ENCODE measurements around the gene ATP1A2. TPM values are rescaled to one million over a fixed set of nuclear protein-coding genes. Genes with fewer than 3 reads are reported as not detected.
A peak's percentile ranks its signal among the peaks of the same experiment; 100 is the strongest.

Gene ATP1A2
- total and polyA plus RNA-seq, 2 donors (not counting 3 experiments of a cell fraction or from before 2014, with no cell fraction given), result not detected

DNA sequence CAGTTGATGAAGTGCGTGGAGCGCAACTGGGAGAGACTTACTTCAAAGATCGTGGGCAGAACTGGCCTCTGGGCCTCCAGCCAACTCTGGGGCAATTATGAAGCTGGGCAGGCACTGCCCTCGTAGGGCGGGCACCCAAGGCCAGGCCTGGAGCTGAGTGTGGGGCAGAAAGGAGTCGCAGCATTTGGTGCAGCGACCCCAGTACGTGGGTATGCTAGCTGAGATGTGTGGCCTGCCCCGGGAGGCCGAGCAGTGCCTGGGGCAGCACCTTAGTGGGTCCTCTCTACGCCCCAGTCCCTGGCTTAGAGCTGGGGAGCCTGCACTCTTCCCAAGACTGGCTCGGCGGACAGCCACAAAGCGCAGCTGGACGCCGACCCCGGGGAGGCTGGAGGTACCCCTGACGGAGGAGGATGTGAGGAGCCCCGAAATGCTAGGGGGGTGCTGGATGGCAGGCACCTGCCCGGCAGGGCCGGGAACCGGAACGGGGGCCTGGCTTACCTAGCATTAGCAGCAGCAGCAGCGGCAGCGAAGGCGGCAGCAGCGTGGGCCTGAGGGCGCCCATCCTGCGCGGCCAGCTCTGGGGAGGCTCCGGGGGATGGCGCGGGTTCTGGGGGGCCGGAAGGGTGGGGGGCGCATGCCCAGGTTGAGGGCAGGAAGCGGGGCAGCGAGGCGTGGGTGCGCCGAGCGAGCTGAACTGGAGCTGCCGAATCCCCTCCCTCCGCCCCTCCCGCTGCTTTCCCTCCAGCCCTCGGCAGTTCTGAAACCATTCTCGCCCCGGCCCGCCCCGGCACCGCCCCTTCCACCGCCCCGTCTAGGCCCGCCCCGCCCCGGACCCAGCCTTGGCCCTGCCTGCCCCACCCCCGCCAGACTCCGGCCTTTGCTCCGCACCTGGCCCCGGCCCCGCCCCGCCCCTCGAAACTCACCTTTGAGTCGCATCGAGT lies 17.4 kb upstream of the ATP1A2 start, which contains the start of gene IGSF8:
Gene IGSF8, minus strand, starts transcription at position 709 of the 941 bp plus-strand sequence. Its CDS starts 147 bp downstream, at position 562.
- BruUV-seq (replicated peaks), result no TSS peak
- Histone ChIP-seq H3K36me3 (ENCODE audit: control insufficient read depth in 2 of 2, extremely low read depth in 1 of 2, insufficient read depth in 2 of 2, low read length in 2 of 2) (no peaks in the 10 kb centered on the region), H4K20me1 (replicated peaks; ENCODE audit: control insufficient read depth, extremely low read depth, insufficient read depth, low read length) (no peaks in the 10 kb centered on the region), H3K9me3 (replicated peaks; ENCODE audit: control insufficient read depth, insufficient read depth, low read length) (no peaks in the 10 kb centered on the region), H3K27ac (ENCODE audit: insufficient read depth, low read depth, low read length) (peak within 1 kb of the TSS; percentile 36), H3K9me1 (replicated peaks; ENCODE audit: control insufficient read depth, extremely low read depth, insufficient read depth, low read length) (no peaks in the 10 kb centered on the region), H3K27me3 (ENCODE audit: control insufficient read depth in 2 of 2, insufficient read depth in 2 of 2, low read length in 2 of 2) (peaks cover 6 to 9% of the 10 kb centered on the region in 2 experiments), H3K4me3 (replicated peaks in 1 of 3; ENCODE audit: insufficient read depth in 1 of 3, low read depth in 1 of 3, low read length in 3 of 3) (peak within 1 kb of the TSS; percentile 63 to 82 (median 79)), H2AFZ (ENCODE audit: low read depth, low read length) (peak within 1 kb of the TSS; percentile 100), H3K4me1 (ENCODE audit: control insufficient read depth, extremely low read depth, insufficient read depth, low read length) (peaks cover 7% of the 10 kb centered on the region), H3K9ac (replicated peaks; ENCODE audit: extremely low read depth, insufficient read depth, low read length) (peak within 1 kb of the TSS; percentile 65), H3K4me2 (ENCODE audit: insufficient read depth, low read length) (peak within 1 kb of the TSS; percentile 93), H3K79me2 (ENCODE audit: control insufficient read depth, insufficient read depth, low read length) (no peaks in the 10 kb centered on the region)
- FAIRE-seq, result no peak
- intact Hi-C loops (cut with micrococcal nuclease), result loop anchor here (5.0 kb wide), 1 partner anchor 161 kb away; no protein-coding TSS in a partner anchor
- DNase-seq (ENCODE audit: low read depth, low spot score), result peak; percentile 58
- TF ChIP-seq GATA2 (IDR thresholded peaks at IDR 0.05; ENCODE audit: insufficient read depth, insufficient read length, low read depth, low read length), result no peak
- no peak for TF ChIP-seq POLR2A (IDR thresholded peaks at IDR 0.05; ENCODE audit: low read depth, low read length)
- TF ChIP-seq FOS (IDR thresholded peaks at IDR 0.05; ENCODE audit: borderline replicate concordance, insufficient read depth, low read length), result no peak
- TF ChIP-seq JUN (IDR thresholded peaks at IDR 0.05; ENCODE audit: borderline replicate concordance, insufficient read depth, insufficient read length, low read depth), result no peak
- no peak for TF ChIP-seq MYC (IDR thresholded peaks at IDR 0.05; ENCODE audit: low read depth, low read length)
- TF ChIP-seq POLR2AphosphoS5 (IDR thresholded peaks at IDR 0.05; ENCODE audit: insufficient read depth, low read depth, low read length), result no peak
- TF ChIP-seq CTCF (IDR thresholded peaks at IDR 0.05; ENCODE audit: extremely low read depth in 1 of 2, insufficient read depth in 1 of 2, low read depth in 1 of 2, low read length in 2 of 2), result no peak
- no peak for TF ChIP-seq EZH2 (IDR thresholded peaks at IDR 0.05; ENCODE audit: borderline replicate concordance, low read depth, low read length, severe bottlenecking)
- TF ChIP-seq, protein P1, sequence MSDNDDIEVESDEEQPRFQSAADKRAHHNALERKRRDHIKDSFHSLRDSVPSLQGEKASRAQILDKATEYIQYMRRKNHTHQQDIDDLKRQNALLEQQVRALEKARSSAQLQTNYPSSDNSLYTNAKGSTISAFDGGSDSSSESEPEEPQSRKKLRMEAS (IDR thresholded peaks at IDR 0.05; ENCODE audit: insufficient read depth, insufficient read length), result no peak
- dilution Hi-C loops (cut with MboI; ENCODE audit: extremely low pct_ligation_motif_present, low sequenced_read_pairs), result no loop called here
- ChIA-PET CTCF (interaction anchor here (0.6 to 3.8 kb wide), 11 partner anchors 9 to 278 kb away, joined by 3 to 43 read pairs (median 11); partner anchors contain the start of genes KCNJ10 and KCNJ9), POLR2A (interaction anchor here (0.6 to 0.7 kb wide), 4 partner anchors 37 to 403 kb away, joined by 3 to 7 read pairs (median 4); no protein-coding TSS in a partner anchor)

Measured in endothelial cell of umbilical vein (primary cell).